Stomach (tissue), 4 donors: ENCODE measurements around the gene NFATC2.

ENCODE experiments used
- EP300 ChIP-seq: sonication (generic); formaldehyde crosslinking; IDR thresholded peaks from one replicate; pipeline ENCODE4 v1.6.1; 2017; ENCODE audit warnings: antibody characterized with exemption
- POLR2A ChIP-seq, 4 donors: fragments of 450-650 bp; IDR thresholded peaks; one replicate each; pipeline ENCODE4 v1.6.1; 2016; ENCODE audit warnings: antibody characterized with exemption in 4 of 4, control low read depth in 2 of 4, mild to moderate bottlenecking in 1 of 4, moderate library complexity in 1 of 4
- POLR2AphosphoS5 ChIP-seq, 3 donors: sonication (generic); formaldehyde crosslinking; IDR thresholded peaks; one replicate each; pipeline ENCODE4 v1.6.1; 2016; ENCODE audit warnings: antibody characterized with exemption in 3 of 3
- TF ChIP-seq, protein P1 (sequence below), 7 experiments: fragments of 450-650 bp in 4 of 7; fragments of 200-600 bp in 3 of 7; sonication (generic) in 3 of 7; IDR thresholded peaks; one replicate each; pipeline ENCODE4 v1.5.1; 2016 to 2019; ENCODE audit warnings: antibody characterized with exemption in 7 of 7, control low read depth in 2 of 7, mild to moderate bottlenecking in 1 of 7

DNA sequence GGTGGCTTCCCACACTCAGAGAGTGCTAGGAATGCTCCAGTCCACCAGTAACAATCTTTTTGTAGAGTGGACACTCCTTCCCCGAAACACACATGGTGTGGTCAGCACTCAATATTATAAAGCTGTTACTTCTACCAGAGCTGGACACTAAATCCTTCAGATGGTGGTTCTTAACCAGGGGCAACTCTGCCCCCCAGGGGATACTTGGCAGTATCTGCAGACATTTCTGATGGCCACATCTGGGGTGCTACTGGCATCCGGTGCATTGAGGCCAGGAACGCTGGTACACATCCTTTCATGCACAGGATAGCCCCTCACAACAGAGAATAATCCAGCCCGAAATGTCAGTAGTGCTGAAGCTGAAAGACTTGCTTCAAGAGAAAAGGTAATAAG lies 124.4 kb downstream of the NFATC2 start:
- TF ChIP-seq, protein P1, sequence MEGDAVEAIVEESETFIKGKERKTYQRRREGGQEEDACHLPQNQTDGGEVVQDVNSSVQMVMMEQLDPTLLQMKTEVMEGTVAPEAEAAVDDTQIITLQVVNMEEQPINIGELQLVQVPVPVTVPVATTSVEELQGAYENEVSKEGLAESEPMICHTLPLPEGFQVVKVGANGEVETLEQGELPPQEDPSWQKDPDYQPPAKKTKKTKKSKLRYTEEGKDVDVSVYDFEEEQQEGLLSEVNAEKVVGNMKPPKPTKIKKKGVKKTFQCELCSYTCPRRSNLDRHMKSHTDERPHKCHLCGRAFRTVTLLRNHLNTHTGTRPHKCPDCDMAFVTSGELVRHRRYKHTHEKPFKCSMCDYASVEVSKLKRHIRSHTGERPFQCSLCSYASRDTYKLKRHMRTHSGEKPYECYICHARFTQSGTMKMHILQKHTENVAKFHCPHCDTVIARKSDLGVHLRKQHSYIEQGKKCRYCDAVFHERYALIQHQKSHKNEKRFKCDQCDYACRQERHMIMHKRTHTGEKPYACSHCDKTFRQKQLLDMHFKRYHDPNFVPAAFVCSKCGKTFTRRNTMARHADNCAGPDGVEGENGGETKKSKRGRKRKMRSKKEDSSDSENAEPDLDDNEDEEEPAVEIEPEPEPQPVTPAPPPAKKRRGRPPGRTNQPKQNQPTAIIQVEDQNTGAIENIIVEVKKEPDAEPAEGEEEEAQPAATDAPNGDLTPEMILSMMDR (IDR thresholded peaks at IDR 0.05) = no peak
- TF ChIP-seq POLR2A (IDR thresholded peaks at IDR 0.05) (no peak), EP300 (no peak), POLR2AphosphoS5 (IDR thresholded peaks at IDR 0.05) (no peak)
